Measurements from ENCODE around the gene SUMO3.

Gene SUMO3

GRCh38 chr21:44828362-44829056, 10.6 kb upstream of the SUMO3 start:
- no peak for DNase-seq (ENCODE audit: low spot score)

GRCh38 chr21:44823179-44823660, 5.4 kb upstream of the SUMO3 start:
- DNase-seq (ENCODE audit: low spot score), result no peak

- no peak for DNase-seq (ENCODE audit: low spot score)
Observed at GRCh38 chr21:44822484-44823178, 4.8 kb upstream of the SUMO3 start.

GRCh38 chr21:44820851-44821250, 3.0 kb upstream of the SUMO3 start:
- no peak for DNase-seq (ENCODE audit: low spot score)

GRCh38 chr21:44819283-44820243, 1.7 kb upstream of the SUMO3 start:
- DNase-seq (ENCODE audit: low spot score), result no peak

GRCh38 chr21:44818640-44819011, 764 bp upstream of the SUMO3 start:
- no peak for DNase-seq (ENCODE audit: low spot score)

GRCh38 chr21:44817506-44817880, 369 bp downstream of the SUMO3 start:
- peak; percentile 76 for DNase-seq (ENCODE audit: low spot score)

- DNase-seq (ENCODE audit: low spot score), result no peak
Observed at GRCh38 chr21:44816761-44817505, 929 bp downstream of the SUMO3 start.

- DNase-seq (ENCODE audit: low spot score), result no peak
Observed at GRCh38 chr21:44815852-44816628, 1.8 kb downstream of the SUMO3 start.

- DNase-seq (ENCODE audit: low spot score), result no peak
Observed at GRCh38 chr21:44815225-44815624, 2.6 kb downstream of the SUMO3 start.

GRCh38 chr21:44814498-44815023, 3.3 kb downstream of the SUMO3 start:
- no peak for DNase-seq (ENCODE audit: low spot score)

GRCh38 chr21:44813727-44814126, 4.1 kb downstream of the SUMO3 start:
- DNase-seq (ENCODE audit: low spot score), result no peak

- DNase-seq (ENCODE audit: low spot score), result no peak
Observed at GRCh38 chr21:44813149-44813548, 4.7 kb downstream of the SUMO3 start.

GRCh38 chr21:44812640-44813039, 5.2 kb downstream of the SUMO3 start:
- no peak for DNase-seq (ENCODE audit: low spot score)

GRCh38 chr21:44810779-44811178, 7.1 kb downstream of the SUMO3 start:
- no peak for DNase-seq (ENCODE audit: low spot score)

- DNase-seq (ENCODE audit: low spot score), result no peak
Observed at GRCh38 chr21:44805859-44806258, 12.0 kb downstream of the SUMO3 start.

- no peak for DNase-seq (ENCODE audit: low spot score)
Observed at GRCh38 chr21:44805226-44805625, 12.6 kb downstream of the SUMO3 start.

GRCh38 chr21:44804762-44805161, 13.1 kb downstream of the SUMO3 start:
- DNase-seq (ENCODE audit: low spot score), result no peak

GRCh38 chr21:44803651-44804050, 14.2 kb downstream of the SUMO3 start:
- DNase-seq (ENCODE audit: low spot score), result no peak

- no peak for DNase-seq (ENCODE audit: low spot score)
Observed at GRCh38 chr21:44802396-44803153, 15.3 kb downstream of the SUMO3 start.
